ENCODE measurements around the gene PITPNB.

PITPNB gene

GRCh38 chr22:27827604-27828587, 91.2 kb downstream of the PITPNB start:
- DNase-seq = no peak

- DNase-seq = no peak
Observed at GRCh38 chr22:27825174-27825573, 93.9 kb downstream of the PITPNB start.

- DNase-seq = no peak
Observed at GRCh38 chr22:27823221-27823620, 95.8 kb downstream of the PITPNB start.

GRCh38 chr22:27820896-27821866, 97.9 kb downstream of the PITPNB start:
- no peak for DNase-seq

GRCh38 chr22:27816552-27816951, 102.5 kb downstream of the PITPNB start:
- no peak for DNase-seq

- no peak for DNase-seq
Observed at GRCh38 chr22:27815826-27816530, 103.1 kb downstream of the PITPNB start.

GRCh38 chr22:27814993-27815392, 104.1 kb downstream of the PITPNB start:
- no peak for DNase-seq

GRCh38 chr22:27811778-27812177, 107.3 kb downstream of the PITPNB start:
- DNase-seq = no peak

GRCh38 chr22:27810609-27811151, 108.4 kb downstream of the PITPNB start:
- no peak for DNase-seq

- DNase-seq = no peak
Observed at GRCh38 chr22:27809700-27810608, 109.1 kb downstream of the PITPNB start.

- DNase-seq = no peak
Observed at GRCh38 chr22:27809226-27809603, 109.8 kb downstream of the PITPNB start.

- no peak for DNase-seq
Observed at GRCh38 chr22:27808451-27809225, 110.4 kb downstream of the PITPNB start.

GRCh38 chr22:27805841-27806240, 113.2 kb downstream of the PITPNB start:
- DNase-seq = no peak

GRCh38 chr22:27804470-27805297, 114.4 kb downstream of the PITPNB start:
- peak; percentile 15 for DNase-seq

- no peak for DNase-seq
Observed at GRCh38 chr22:27803841-27804415, 115.1 kb downstream of the PITPNB start.

- no peak for DNase-seq
Observed at GRCh38 chr22:27802346-27803073, 116.5 kb downstream of the PITPNB start.
